Measurements from ENCODE around the gene E2F3. TPM values are rescaled to one million over a fixed set of nuclear protein-coding genes. Genes with fewer than 3 reads are reported as not detected.

E2F3 gene
- total and polyA plus RNA-seq, 2 donors (not counting 3 experiments of a cell fraction or from before 2014, with no cell fraction given), result 8.6 to 22.0 TPM

DNA sequence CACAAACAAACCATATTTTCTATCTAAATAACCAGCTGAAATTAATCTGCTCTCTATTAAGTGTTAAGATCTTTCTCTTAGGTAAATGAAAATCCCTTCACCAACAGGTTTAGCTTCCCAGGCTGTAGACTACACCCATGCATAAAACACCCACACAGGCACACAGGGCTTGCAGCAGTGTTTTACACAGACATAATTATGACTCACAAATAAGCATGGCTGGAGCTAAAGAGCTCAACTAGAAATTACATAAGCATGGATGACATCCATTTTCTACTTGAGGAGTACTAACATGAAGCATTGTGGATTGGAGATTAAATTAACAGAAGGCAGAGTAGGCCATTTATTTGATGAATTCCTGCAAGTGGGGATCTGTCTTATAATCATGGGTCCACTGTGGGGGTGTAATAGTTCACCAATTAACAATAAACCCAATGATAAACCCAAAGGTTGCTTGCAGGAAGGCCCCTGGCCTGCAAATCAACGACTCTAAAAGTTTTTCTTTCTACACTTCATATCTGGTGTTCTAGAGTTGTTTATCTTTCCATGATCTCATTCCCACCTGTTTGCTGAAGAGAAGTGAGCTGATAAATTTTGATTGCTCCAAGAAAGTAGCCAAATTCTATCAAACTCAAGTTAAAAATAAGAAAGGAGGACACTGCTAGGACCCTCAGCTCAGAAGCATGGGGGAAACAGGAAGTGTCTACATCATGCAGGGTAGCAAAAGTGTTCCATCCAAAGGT lies 33.8 kb upstream of the E2F3 start:
- H3K27me3 ChIP-seq (ENCODE audit: control insufficient read depth in 2 of 2, insufficient read depth in 2 of 2, low read length in 2 of 2), result peaks cover 0 to 2% of the 10 kb centered on the region in 2 experiments
- H4K20me1 ChIP-seq (replicated peaks; ENCODE audit: control insufficient read depth, extremely low read depth, insufficient read depth, low read length), result no peaks in the 10 kb centered on the region
- ChIA-PET POLR2A (no interaction called here), CTCF (interaction anchor here (1.0 kb wide), 1 partner anchor 10 kb away, joined by 3 read pairs; no protein-coding TSS in a partner anchor)
- dilution Hi-C loops (cut with MboI; ENCODE audit: extremely low pct_ligation_motif_present, low sequenced_read_pairs), result no loop called here
- TF ChIP-seq, protein P1, sequence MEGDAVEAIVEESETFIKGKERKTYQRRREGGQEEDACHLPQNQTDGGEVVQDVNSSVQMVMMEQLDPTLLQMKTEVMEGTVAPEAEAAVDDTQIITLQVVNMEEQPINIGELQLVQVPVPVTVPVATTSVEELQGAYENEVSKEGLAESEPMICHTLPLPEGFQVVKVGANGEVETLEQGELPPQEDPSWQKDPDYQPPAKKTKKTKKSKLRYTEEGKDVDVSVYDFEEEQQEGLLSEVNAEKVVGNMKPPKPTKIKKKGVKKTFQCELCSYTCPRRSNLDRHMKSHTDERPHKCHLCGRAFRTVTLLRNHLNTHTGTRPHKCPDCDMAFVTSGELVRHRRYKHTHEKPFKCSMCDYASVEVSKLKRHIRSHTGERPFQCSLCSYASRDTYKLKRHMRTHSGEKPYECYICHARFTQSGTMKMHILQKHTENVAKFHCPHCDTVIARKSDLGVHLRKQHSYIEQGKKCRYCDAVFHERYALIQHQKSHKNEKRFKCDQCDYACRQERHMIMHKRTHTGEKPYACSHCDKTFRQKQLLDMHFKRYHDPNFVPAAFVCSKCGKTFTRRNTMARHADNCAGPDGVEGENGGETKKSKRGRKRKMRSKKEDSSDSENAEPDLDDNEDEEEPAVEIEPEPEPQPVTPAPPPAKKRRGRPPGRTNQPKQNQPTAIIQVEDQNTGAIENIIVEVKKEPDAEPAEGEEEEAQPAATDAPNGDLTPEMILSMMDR (IDR thresholded peaks at IDR 0.05; ENCODE audit: extremely low read depth in 1 of 2, insufficient read depth in 1 of 2, low read depth in 1 of 2, low read length in 2 of 2), result no peak
- no peak for TF ChIP-seq EZH2 (IDR thresholded peaks at IDR 0.05; ENCODE audit: borderline replicate concordance, low read depth, low read length, severe bottlenecking)
- TF ChIP-seq FOS (IDR thresholded peaks at IDR 0.05; ENCODE audit: borderline replicate concordance, insufficient read depth, low read length), result no peak
- TF ChIP-seq POLR2A (IDR thresholded peaks at IDR 0.05; ENCODE audit: low read depth, low read length), result no peak
- no peak for TF ChIP-seq GATA2 (IDR thresholded peaks at IDR 0.05; ENCODE audit: insufficient read depth, insufficient read length, low read depth, low read length)
- TF ChIP-seq JUN (IDR thresholded peaks at IDR 0.05; ENCODE audit: borderline replicate concordance, insufficient read depth, insufficient read length, low read depth), result no peak
- TF ChIP-seq POLR2AphosphoS5 (IDR thresholded peaks at IDR 0.05; ENCODE audit: insufficient read depth, low read depth, low read length), result no peak
- no peak for TF ChIP-seq MAX (IDR thresholded peaks at IDR 0.05; ENCODE audit: insufficient read depth, insufficient read length)
- TF ChIP-seq MYC (IDR thresholded peaks at IDR 0.05; ENCODE audit: low read depth, low read length), result no peak
- no peaks in the 10 kb centered on the region for H3K79me2 ChIP-seq (ENCODE audit: control insufficient read depth, insufficient read depth, low read length)
- no peaks in the 10 kb centered on the region for H3K9me1 ChIP-seq (replicated peaks; ENCODE audit: control insufficient read depth, extremely low read depth, insufficient read depth, low read length)
- no TSS peak for BruUV-seq (replicated peaks)
- H3K4me1 ChIP-seq (ENCODE audit: control insufficient read depth, extremely low read depth, insufficient read depth, low read length), result no peaks in the 10 kb centered on the region
- intact Hi-C loops (cut with micrococcal nuclease), result no loop called here
- H3K4me3 ChIP-seq (replicated peaks in 1 of 3; ENCODE audit: insufficient read depth in 1 of 3, low read depth in 1 of 3, low read length in 3 of 3), result no peak overlapping the region
- H3K36me3 ChIP-seq (ENCODE audit: control insufficient read depth in 2 of 2, extremely low read depth in 1 of 2, insufficient read depth in 2 of 2, low read length in 2 of 2), result no peaks in the 10 kb centered on the region
- FAIRE-seq (no peak), DNase-seq (ENCODE audit: low read depth, low spot score) (no peak)
- H3K9me3 ChIP-seq (replicated peaks; ENCODE audit: control insufficient read depth, insufficient read depth, low read length), result no peaks in the 10 kb centered on the region
- H3K4me2 ChIP-seq (ENCODE audit: insufficient read depth, low read length), result no peak overlapping the region
- no peak overlapping the region for H3K27ac ChIP-seq (ENCODE audit: insufficient read depth, low read depth, low read length)
- no peak overlapping the region for H2AFZ ChIP-seq (ENCODE audit: low read depth, low read length)
- no peak overlapping the region for H3K9ac ChIP-seq (replicated peaks; ENCODE audit: extremely low read depth, insufficient read depth, low read length)
